Panc1 (cell line): ENCODE data around the gene F3.

Source experiments
- POLR2AphosphoS5 ChIP-seq: IDR thresholded peaks from 2 replicates; pipeline ENCODE4 v1.6.1; 2012; ENCODE audit warnings: mild to moderate bottlenecking, low read depth, low read length, moderate library complexity
- REST ChIP-seq, 2 experiments: IDR thresholded peaks; 2 replicates each; pipeline ENCODE4 v1.6.1; 2011 to 2012; ENCODE audit warnings: low read depth in 2 of 2, control low read depth in 1 of 2, low read length in 1 of 2, mild to moderate bottlenecking in 1 of 2, moderate library complexity in 1 of 2; ENCODE audit not compliant: insufficient read depth in 1 of 2
- SIN3A ChIP-seq: IDR thresholded peaks from 2 replicates; pipeline ENCODE4 v1.6.1; 2012; ENCODE audit warnings: low read depth, mild to moderate bottlenecking, low read length, moderate library complexity, borderline replicate concordance; ENCODE audit not compliant: insufficient read depth
- TCF7L2 ChIP-seq: IDR thresholded peaks from 2 replicates; pipeline ENCODE4 v1.6.1; 2011; ENCODE audit warnings: mild to moderate bottlenecking, low read depth, low read length, inconsistent platforms
- TF ChIP-seq, protein P1 (sequence below): fragments of 450-650 bp; IDR thresholded peaks from 2 replicates; pipeline ENCODE4 v1.5.1; 2017; ENCODE audit warnings: mild to moderate bottlenecking

GRCh38 chr1:94481473-94481933 lies 60.1 kb downstream of the F3 start:
- TF ChIP-seq, protein P1, sequence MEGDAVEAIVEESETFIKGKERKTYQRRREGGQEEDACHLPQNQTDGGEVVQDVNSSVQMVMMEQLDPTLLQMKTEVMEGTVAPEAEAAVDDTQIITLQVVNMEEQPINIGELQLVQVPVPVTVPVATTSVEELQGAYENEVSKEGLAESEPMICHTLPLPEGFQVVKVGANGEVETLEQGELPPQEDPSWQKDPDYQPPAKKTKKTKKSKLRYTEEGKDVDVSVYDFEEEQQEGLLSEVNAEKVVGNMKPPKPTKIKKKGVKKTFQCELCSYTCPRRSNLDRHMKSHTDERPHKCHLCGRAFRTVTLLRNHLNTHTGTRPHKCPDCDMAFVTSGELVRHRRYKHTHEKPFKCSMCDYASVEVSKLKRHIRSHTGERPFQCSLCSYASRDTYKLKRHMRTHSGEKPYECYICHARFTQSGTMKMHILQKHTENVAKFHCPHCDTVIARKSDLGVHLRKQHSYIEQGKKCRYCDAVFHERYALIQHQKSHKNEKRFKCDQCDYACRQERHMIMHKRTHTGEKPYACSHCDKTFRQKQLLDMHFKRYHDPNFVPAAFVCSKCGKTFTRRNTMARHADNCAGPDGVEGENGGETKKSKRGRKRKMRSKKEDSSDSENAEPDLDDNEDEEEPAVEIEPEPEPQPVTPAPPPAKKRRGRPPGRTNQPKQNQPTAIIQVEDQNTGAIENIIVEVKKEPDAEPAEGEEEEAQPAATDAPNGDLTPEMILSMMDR: peak; percentile 80
- TF ChIP-seq SIN3A (no peak), POLR2AphosphoS5 (no peak), REST (IDR thresholded peaks at IDR 0.05; ENCODE audit: insufficient read depth in 1 of 2, low read depth in 2 of 2, low read length in 1 of 2) (no peak), TCF7L2 (no peak)
